Adrenal gland (tissue), 5 donors: Measurements from ENCODE around the gene PERP.

ENCODE experiments used
- POLR2A ChIP-seq, 2 donors: fragments of 450-650 bp; IDR thresholded peaks; one replicate each; pipeline ENCODE4 v1.6.1; 2017; ENCODE audit warnings: antibody characterized with exemption in 2 of 2, mild to moderate bottlenecking in 2 of 2, moderate library complexity in 1 of 2
- TF ChIP-seq, protein P1 (sequence below), 6 experiments: fragments of 450-650 bp in 4 of 6; fragments of 200-600 bp in 2 of 6; sonication (generic) in 1 of 6; IDR thresholded peaks; 1 replicate in 5 of 6; 2 replicates in 1 of 6; pipeline versions ENCODE4 v1.5.1 to v1.8.0; 2016 to 2021; ENCODE audit warnings: antibody characterized with exemption in 6 of 6, mild to moderate bottlenecking in 2 of 6, moderate library complexity in 1 of 6
- donor health status: DM: no; HTN: no; CAD: no.

DNA sequence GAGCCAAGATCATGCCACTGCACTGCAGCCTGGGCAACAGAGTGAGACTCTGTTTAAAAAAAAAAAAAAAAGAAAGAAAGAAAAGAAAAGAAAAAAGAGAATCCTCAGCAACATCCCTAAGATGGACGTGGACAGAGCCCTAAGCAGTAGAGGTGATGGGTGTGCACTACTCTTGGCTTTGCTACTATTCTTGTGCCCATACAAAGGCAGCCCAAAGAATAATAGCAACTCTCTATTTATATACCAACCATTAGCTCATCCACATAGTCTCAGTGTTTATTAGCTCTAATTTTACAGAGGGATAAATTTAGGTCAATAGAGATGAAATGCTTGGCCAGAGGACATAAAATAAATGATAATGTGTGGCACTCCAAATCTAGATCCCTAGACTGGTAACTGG is 62.2 kb downstream of the PERP start:
- TF ChIP-seq, protein P1, sequence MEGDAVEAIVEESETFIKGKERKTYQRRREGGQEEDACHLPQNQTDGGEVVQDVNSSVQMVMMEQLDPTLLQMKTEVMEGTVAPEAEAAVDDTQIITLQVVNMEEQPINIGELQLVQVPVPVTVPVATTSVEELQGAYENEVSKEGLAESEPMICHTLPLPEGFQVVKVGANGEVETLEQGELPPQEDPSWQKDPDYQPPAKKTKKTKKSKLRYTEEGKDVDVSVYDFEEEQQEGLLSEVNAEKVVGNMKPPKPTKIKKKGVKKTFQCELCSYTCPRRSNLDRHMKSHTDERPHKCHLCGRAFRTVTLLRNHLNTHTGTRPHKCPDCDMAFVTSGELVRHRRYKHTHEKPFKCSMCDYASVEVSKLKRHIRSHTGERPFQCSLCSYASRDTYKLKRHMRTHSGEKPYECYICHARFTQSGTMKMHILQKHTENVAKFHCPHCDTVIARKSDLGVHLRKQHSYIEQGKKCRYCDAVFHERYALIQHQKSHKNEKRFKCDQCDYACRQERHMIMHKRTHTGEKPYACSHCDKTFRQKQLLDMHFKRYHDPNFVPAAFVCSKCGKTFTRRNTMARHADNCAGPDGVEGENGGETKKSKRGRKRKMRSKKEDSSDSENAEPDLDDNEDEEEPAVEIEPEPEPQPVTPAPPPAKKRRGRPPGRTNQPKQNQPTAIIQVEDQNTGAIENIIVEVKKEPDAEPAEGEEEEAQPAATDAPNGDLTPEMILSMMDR (IDR thresholded peaks at IDR 0.05), result no peak
- no peak for TF ChIP-seq POLR2A (IDR thresholded peaks at IDR 0.05)
